ENCODE measurements around the gene PARP3. TPM values are rescaled to one million over a fixed set of nuclear protein-coding genes. Genes with fewer than 3 reads are reported as not detected.

PARP3 gene
- total RNA-seq, 2 experiments from 2014 or later, result 10.6 to 12.2 TPM

DNA sequence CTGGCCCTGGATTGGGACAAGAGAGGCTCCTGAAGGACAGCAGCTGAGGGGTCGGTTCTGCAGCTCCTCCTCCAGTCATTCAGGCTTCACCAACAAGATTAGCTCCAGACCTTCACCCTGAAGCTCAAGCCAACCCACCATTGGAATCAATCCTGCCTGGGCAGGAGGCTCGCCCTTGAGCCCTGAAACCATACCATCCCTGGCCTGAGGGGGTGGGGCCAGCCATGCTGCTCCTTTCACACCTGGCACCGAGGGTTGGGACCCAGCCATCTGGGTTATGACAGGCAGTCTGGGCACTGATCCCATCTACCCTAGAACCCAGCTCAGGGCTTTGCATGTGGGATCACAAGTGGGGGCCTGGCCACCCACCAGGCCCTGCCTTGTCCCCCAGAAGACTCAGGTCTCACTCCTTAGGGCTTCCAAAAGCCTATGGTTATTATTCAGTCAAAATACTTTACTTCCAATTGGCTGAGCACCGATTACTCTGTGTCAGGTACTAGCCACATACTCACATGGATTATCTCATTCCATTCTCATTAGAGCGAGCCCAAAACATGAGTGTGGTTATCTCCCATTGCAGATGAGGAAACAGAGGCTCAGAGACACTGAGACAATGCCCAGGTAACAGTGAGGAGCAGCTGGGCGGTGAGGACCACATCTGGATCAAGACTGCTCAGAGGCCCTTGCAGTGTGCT lies 28.6 kb downstream of the PARP3 start:
- H3K4me1 Mint-ChIP-seq, result peaks cover 34% of the 10 kb centered on the region
- ChIA-PET POLR2A (no interaction called here), CTCF (interaction anchor here (0.6 to 2.1 kb wide), 4 partner anchors 9 to 50 kb away, joined by 4 to 6 read pairs (median 4); partner anchors contain the start of gene RRP9)
- H3K4me3 Mint-ChIP-seq, result no peak overlapping the region
- H3K36me3 Mint-ChIP-seq (ENCODE audit: low read depth), result peaks cover 12% of the 10 kb centered on the region
- intact Hi-C loops (cut with DNase I, micrococcal nuclease), result loop anchor here in 1 of 2 experiments (10.0 kb wide), 2 partner anchors 576 to 714 kb away; partner anchors contain the start of genes GNL3, PBRM1 and RBM15B
- DNase-seq, result no peak
- H3K27me3 Mint-ChIP-seq, result no peaks in the 10 kb centered on the region
- H3K27ac Mint-ChIP-seq, result no peak overlapping the region
- no peaks in the 10 kb centered on the region for H3K9me3 Mint-ChIP-seq (ENCODE audit: low read depth)
- no peak for ATAC-seq

DNA sequence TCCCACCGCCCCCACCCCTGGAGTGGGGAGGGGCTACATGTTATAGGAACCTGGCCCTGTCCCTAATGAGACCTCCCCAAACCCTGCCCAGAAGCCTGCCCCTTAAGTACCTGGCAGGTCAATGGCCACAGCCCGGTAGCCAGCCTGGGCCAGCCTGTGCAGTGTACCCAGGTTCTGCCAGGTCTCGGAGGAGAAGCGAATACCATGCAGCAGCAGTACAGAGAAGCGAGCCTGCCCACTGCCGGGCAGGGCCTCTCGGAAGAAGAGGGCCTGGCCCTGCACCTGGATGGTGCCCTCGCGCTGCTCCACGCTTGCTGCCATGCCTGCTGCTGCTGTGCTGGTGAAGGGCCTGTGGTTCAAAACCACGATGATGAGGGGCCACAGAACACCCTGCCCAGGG lies 29.2 kb downstream of the PARP3 start:
- Mint-ChIP-seq H3K4me3 (no peak overlapping the region), H3K27me3 (no peaks in the 10 kb centered on the region), H3K9me3 (ENCODE audit: low read depth) (no peaks in the 10 kb centered on the region), H3K36me3 (ENCODE audit: low read depth) (peaks cover 12% of the 10 kb centered on the region), H3K4me1 (peaks cover 38% of the 10 kb centered on the region), H3K27ac (no peak overlapping the region)
- CTCF ChIA-PET, result interaction anchor here (0.7 to 2.1 kb wide), 3 partner anchors 28 to 270 kb away, joined by 3 to 6 read pairs (median 4); partner anchors contain the start of gene RRP9
- DNase-seq, result no peak
- intact Hi-C loops (cut with DNase I, micrococcal nuclease), result loop anchor here in 1 of 2 experiments (10.0 kb wide), 2 partner anchors 577 to 713 kb away; partner anchors contain the start of genes GNL3, PBRM1 and RBM15B
- POLR2A ChIA-PET, result no interaction called here
- no peak for ATAC-seq

DNA sequence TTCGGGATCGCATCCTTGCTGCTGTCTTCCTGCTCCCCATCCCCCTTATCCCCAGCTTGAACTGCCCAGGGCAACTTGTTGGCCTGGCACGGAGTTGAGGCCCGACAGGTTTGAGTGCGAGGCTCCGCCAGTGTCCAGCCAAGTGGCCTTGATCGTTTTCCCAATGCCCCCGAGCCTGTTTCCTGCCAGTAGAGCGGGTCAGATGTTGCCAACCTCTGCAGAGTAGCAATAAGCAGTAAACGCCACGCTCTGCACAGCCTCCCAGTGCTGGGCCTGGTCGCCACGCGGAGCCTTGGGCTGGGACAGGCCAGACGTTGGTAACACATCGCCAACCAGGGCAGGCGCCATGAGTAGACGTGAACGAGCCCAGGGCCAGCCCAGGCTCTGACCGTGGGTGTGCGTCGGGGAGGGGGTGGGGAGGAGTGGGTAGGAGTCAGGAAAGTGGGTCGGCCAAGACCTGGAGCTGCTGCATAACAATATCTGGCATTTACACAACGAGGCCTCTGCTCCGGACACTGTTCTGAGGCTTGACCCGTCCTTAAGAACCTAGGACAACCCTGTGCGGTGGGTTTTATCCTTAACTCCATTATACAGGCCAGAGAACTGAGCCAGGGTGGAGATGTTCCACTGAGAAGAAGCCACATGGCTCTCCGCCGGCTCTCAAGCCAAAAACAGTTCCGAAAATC lies 32.3 kb downstream of the PARP3 start:
- H3K9me3 Mint-ChIP-seq (ENCODE audit: low read depth), result no peaks in the 10 kb centered on the region
- POLR2A ChIA-PET, result interaction anchor here (0.6 to 1.5 kb wide), 7 partner anchors 8 to 279 kb away, joined by 3 to 8 read pairs (median 3); partner anchors contain the start of genes ACY1 and PARP3
- peak overlapping the region; percentile 97 for H3K4me3 Mint-ChIP-seq
- H3K27me3 Mint-ChIP-seq, result no peaks in the 10 kb centered on the region
- DNase-seq (peak; percentile 52), ATAC-seq (peak; percentile 39)
- CTCF ChIA-PET, result interaction anchor here (0.6 to 3.1 kb wide), 18 partner anchors 8 to 476 kb away, joined by 3 to 30 read pairs (median 4); partner anchors contain the start of genes ACY1, GPR62, PARP3 and RPL29
- intact Hi-C loops (cut with DNase I, micrococcal nuclease), result loop anchor here (1.0 to 10.0 kb wide), 7 partner anchors 9 to 710 kb away; partner anchors contain the start of genes PARP3 (in 2 of the 2), RPL29 (in 2 of the 2), ACY1 (in 1 of the 2) and GNL3 (in 1 of the 2)
- H3K4me1 Mint-ChIP-seq, result peaks cover 34% of the 10 kb centered on the region
- H3K36me3 Mint-ChIP-seq (ENCODE audit: low read depth), result peaks cover 9% of the 10 kb centered on the region
- peak overlapping the region; percentile 97 for H3K27ac Mint-ChIP-seq

DNA sequence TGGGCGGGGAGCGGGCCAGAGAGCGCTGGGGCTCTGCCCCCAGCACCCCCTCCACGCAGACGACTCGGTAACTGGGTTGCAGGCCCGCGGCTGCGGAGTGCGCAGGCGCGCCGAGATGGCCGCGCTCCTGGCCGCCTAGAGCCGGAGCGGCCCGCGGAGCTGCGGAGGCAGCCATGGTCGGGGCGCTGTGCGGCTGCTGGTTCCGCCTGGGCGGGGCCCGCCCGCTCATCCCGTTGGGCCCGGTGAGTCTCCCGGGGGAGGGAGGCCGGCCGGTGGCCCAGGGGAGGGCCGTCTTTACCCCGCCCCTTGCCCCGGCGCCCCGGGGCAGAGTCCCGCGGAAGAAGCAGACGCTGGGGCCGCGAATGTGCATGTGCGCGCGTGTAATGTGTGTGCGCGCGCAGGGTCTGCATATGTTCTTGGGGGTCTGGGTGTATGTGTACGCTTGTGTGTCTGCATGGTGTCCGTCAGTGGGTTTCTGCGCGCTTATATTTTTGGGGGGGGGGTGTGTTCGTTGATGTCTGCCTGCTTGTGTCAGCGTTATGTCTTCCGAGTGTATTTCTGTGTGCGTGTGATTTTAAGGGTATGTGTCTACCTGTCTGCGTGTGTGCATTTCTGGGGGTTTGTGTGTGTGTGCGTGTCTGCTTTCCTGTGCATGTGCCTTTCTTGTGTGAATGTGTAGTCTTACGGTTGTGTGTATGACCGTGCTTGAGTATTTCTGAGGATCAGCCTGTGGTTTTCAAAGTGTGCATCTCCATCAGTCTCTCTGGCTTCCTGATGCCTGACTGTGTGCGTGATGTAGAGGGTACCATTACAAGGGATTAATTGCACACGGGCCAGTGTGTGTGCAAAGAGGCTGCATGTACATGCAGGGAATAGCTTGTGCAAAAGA lies 33.0 kb downstream of the PARP3 start, which contains the start of gene ABHD14A:
TSS of gene ABHD14A (plus strand) at position 102 of the 889 bp plus-strand sequence. CDS start at position 174, 72 bp downstream.
- peaks cover 9% of the 10 kb centered on the region for H3K36me3 Mint-ChIP-seq (ENCODE audit: low read depth)
- H3K27ac Mint-ChIP-seq, result peak within 1 kb of the TSS; percentile 97
- intact Hi-C loops (cut with DNase I, micrococcal nuclease), result loop anchor here (1.0 to 10.0 kb wide), 8 partner anchors 8 to 710 kb away; partner anchors contain the start of genes PARP3 (in 2 of the 2), RPL29 (in 2 of the 2), ACY1 (in 1 of the 2) and GNL3 (in 1 of the 2)
- no peaks in the 10 kb centered on the region for H3K9me3 Mint-ChIP-seq (ENCODE audit: low read depth)
- DNase-seq (peak; percentile 81), ATAC-seq (peak; percentile 70)
- peaks cover 34% of the 10 kb centered on the region for H3K4me1 Mint-ChIP-seq
- CTCF ChIA-PET, result interaction anchor here (0.7 to 3.1 kb wide), 4 partner anchors 14 to 181 kb away, joined by 3 to 30 read pairs (median 4); partner anchors contain the start of genes PARP3 and RRP9
- POLR2A ChIA-PET, result interaction anchor here (0.6 to 1.0 kb wide), 4 partner anchors 8 to 228 kb away, joined by 3 to 4 read pairs (median 3); partner anchors contain the start of genes ACY1 and PARP3
- H3K4me3 Mint-ChIP-seq, result peak within 1 kb of the TSS; percentile 97
- H3K27me3 Mint-ChIP-seq, result no peaks in the 10 kb centered on the region

DNA sequence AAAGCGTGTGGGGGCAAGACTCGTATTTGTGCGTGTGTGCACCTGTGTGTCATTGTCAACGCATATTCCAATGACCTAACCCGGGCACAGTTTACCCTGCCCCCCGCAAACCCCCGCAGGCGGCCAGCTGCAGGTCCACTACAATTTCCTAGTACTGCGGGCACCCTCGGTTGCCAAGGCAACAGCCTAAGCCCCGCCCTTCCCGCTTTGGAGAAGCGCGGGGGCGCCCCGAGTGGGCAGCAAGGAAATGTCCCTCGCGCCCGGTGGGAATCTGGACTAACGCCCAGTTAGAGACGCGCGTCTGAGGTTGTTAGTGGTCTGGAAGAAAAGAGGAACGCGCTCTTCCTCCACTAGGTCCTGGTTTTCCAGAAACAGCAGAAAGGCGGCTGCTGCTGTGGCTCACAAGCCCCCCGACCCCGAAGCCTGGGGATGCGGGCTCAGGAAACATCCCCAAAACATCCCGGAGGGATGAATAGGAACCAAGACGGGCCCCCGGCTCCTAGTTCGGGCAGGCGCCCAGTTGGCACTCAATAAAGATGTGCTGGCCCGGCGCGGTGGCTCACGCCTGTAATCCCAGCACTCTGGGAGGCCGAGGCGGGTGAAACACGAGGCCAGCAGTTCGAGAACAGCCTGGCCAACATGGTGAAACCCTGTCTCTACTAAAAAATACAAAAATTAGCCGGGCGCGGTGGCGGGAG lies 33.8 kb downstream of the PARP3 start:
- intact Hi-C loops (cut with DNase I, micrococcal nuclease), result loop anchor here (1.0 to 10.0 kb wide), 5 partner anchors 19 to 709 kb away; partner anchors contain the start of genes GNL3 (in 1 of the 2), PBRM1 (in 1 of the 2), POC1A (in 1 of the 2) and RBM15B (in 1 of the 2)
- peak; percentile 55 for DNase-seq

DNA sequence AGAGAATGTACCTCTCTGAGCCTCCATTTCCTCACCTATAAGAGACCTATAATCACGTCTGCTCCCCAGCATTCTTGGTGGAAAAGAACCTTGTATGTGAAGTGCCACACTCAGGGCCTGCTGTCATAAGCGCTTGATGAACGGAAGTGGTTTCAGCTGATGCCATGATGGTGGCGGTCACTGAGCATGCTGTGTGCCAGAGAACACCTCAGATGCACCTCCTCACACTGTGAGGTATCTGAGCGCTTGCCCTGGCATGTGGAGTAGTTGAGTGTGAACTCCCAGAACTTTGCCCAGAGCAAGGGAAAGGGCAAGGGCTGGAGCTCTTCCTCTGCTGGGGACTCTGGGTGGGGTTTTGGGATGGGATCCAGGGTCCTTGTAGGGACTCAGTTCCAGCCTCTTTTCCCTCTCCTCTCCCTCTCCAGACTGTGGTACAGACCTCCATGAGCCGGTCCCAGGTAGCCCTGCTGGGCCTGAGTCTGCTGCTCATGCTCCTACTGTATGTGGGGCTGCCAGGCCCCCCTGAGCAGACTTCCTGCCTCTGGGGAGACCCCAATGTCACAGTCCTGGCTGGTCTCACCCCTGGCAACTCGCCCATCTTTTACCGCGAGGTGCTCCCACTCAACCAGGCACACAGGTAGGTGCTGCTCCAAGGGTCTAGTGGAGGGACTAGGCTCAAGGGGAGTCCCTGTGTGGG lies 35.4 kb downstream of the PARP3 start:
- CTCF ChIA-PET, result interaction anchor here (0.5 to 1.0 kb wide), 2 partner anchors 8 to 65 kb away, joined by 3 read pairs; no protein-coding TSS in a partner anchor
- Mint-ChIP-seq H3K9me3 (ENCODE audit: low read depth) (no peaks in the 10 kb centered on the region), H3K36me3 (ENCODE audit: low read depth) (peaks cover 6% of the 10 kb centered on the region), H3K4me3 (no peak overlapping the region), H3K4me1 (peaks cover 37% of the 10 kb centered on the region), H3K27ac (peak overlapping the region; percentile 44), H3K27me3 (no peaks in the 10 kb centered on the region)
- POLR2A ChIA-PET, result interaction anchor here (0.6 to 1.1 kb wide), 3 partner anchors 15 to 300 kb away, joined by 3 to 4 read pairs (median 3); no protein-coding TSS in a partner anchor
- peak; percentile 56 for DNase-seq
- intact Hi-C loops (cut with DNase I, micrococcal nuclease), result loop anchor here in 1 of 2 experiments (10.0 kb wide), 2 partner anchors 583 to 707 kb away; partner anchors contain the start of genes GNL3, PBRM1 and RBM15B
- ATAC-seq, result no peak

More for the DNA sequence above, 33.8 kb downstream of the PARP3 start:
- peak overlapping the region; percentile 97 for H3K4me3 Mint-ChIP-seq
- ChIA-PET POLR2A (interaction anchor here (1.1 kb wide), 1 partner anchor 17 kb away, joined by 3 read pairs; no protein-coding TSS in a partner anchor), CTCF (interaction anchor here (0.5 to 3.1 kb wide), 4 partner anchors 33 to 172 kb away, joined by 3 to 30 read pairs (median 4); partner anchors contain the start of genes PARP3 and RRP9)
- no peak for ATAC-seq
- H3K36me3 Mint-ChIP-seq (ENCODE audit: low read depth), result peaks cover 9% of the 10 kb centered on the region
- H3K27ac Mint-ChIP-seq, result peak overlapping the region; percentile 89
- H3K27me3 Mint-ChIP-seq, result no peaks in the 10 kb centered on the region
- peaks cover 33% of the 10 kb centered on the region for H3K4me1 Mint-ChIP-seq
- no peaks in the 10 kb centered on the region for H3K9me3 Mint-ChIP-seq (ENCODE audit: low read depth)

DNA sequence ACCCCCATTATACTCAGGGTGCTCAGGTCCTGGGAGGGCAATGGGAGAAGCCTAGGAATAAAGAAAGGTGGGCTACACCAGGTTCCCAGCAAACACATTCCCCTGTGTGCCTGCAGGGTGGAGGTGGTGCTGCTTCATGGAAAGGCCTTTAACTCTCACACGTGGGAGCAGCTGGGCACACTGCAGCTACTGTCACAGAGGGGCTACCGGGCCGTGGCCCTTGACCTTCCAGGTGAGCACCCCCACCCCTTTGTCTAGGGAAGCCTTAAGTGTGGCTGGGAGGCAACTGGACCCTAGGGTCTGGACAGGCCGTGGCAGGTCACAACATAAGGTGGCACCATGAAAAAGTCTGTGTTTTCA lies 36.0 kb downstream of the PARP3 start:
- intact Hi-C loops (cut with DNase I, micrococcal nuclease), result loop anchor here in 1 of 2 experiments (10.0 kb wide), 2 partner anchors 583 to 707 kb away; partner anchors contain the start of genes GNL3, PBRM1 and RBM15B
- DNase-seq (no peak), ATAC-seq (no peak)
- peaks cover 39% of the 10 kb centered on the region for H3K4me1 Mint-ChIP-seq
- no peaks in the 10 kb centered on the region for H3K27me3 Mint-ChIP-seq
- CTCF ChIA-PET, result no interaction called here
- H3K36me3 Mint-ChIP-seq (ENCODE audit: low read depth), result peaks cover 6% of the 10 kb centered on the region
- H3K9me3 Mint-ChIP-seq (ENCODE audit: low read depth), result no peaks in the 10 kb centered on the region
- POLR2A ChIA-PET, result no interaction called here
- H3K4me3 Mint-ChIP-seq, result no peak overlapping the region
- no peak overlapping the region for H3K27ac Mint-ChIP-seq

DNA sequence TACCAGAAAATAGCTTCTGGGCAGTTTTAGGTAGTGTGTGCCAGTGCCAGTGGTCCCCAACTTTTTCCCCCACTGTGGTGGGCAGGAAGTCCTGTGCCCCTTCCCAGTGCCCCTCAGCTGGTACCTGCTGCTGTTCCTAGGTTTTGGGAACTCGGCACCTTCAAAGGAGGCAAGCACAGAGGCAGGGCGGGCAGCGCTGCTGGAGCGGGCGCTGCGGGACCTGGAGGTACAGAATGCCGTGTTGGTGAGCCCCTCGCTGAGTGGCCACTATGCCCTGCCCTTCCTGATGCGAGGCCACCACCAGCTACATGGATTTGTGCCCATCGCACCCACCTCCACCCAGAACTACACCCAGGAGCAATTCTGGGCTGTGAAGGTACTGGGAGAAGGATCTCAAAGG lies 38.1 kb downstream of the PARP3 start:
- ATAC-seq (no peak), DNase-seq (no peak)
- POLR2A ChIA-PET, result no interaction called here
- H3K27me3 Mint-ChIP-seq, result no peaks in the 10 kb centered on the region
- peaks cover 3% of the 10 kb centered on the region for H3K36me3 Mint-ChIP-seq (ENCODE audit: low read depth)
- intact Hi-C loops (cut with DNase I, micrococcal nuclease), result no loop called here
- H3K9me3 Mint-ChIP-seq (ENCODE audit: low read depth), result no peaks in the 10 kb centered on the region
- H3K4me1 Mint-ChIP-seq, result peaks cover 39% of the 10 kb centered on the region
- CTCF ChIA-PET, result interaction anchor here (0.6 to 0.9 kb wide), 2 partner anchors 16 to 1361 kb away, joined by 3 to 4 read pairs; partner anchors contain the start of gene RPL29
- no peak overlapping the region for H3K27ac Mint-ChIP-seq
- no peak overlapping the region for H3K4me3 Mint-ChIP-seq

DNA sequence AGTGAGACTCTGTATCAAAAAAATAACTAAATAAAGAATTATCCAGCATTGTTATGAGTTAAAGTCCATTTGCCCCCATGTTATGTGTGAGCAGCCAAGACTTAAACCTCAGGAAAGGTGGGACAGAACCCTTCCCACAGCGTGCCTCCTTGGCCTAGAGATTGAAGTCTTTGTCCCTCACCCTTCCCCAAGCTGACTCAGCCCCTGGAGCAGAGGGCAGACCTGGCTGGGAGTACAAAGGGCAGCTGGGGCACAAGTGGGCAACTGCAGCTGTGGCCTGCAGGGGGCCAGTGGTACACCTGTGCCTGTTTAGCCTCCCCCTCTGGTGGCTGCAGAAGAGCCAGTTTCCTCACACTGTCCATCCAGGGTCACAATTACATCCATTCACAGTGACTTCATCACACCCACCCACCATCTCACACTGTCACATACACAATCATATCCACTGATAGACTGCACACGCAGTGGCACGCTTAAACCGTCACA lies 40.2 kb downstream of the PARP3 start:
- ChIA-PET POLR2A (interaction anchor here (0.6 to 4.1 kb wide), 8 partner anchors 8 to 305 kb away, joined by 3 to 43 read pairs (median 6); partner anchors contain the start of genes ABHD14B, DUSP7, GLYCTK and PARP3), CTCF (interaction anchor here (0.5 to 2.7 kb wide), 14 partner anchors 9 to 593 kb away, joined by 3 to 25 read pairs (median 6); partner anchors contain the start of genes ABHD14B, PARP3, PCBP4 and POC1A)
- H3K36me3 Mint-ChIP-seq (ENCODE audit: low read depth), result peaks cover 3% of the 10 kb centered on the region
- H3K4me1 Mint-ChIP-seq, result peaks cover 21% of the 10 kb centered on the region
- intact Hi-C loops (cut with DNase I, micrococcal nuclease), result no loop called here
- DNase-seq (peak; percentile 67), ATAC-seq (peak; percentile 37)
- no peaks in the 10 kb centered on the region for H3K9me3 Mint-ChIP-seq (ENCODE audit: low read depth)
- H3K27me3 Mint-ChIP-seq, result no peaks in the 10 kb centered on the region
- H3K4me3 Mint-ChIP-seq, result peak overlapping the region; percentile 96
- H3K27ac Mint-ChIP-seq, result peak overlapping the region; percentile 96
